Measurements from ENCODE around the gene CENPN.

- no peak for TF ChIP-seq CTCF (IDR thresholded peaks at IDR 0.05 in 8 of 11, conservative IDR thresholded peaks at IDR 0.05 in 3 of 11)
- no peak for TF ChIP-seq POLR2AphosphoS5 (IDR thresholded peaks at IDR 0.05)
Observed at GRCh38 chr16:81067166-81067565, 60.2 kb downstream of the CENPN start.
